22Rv1 (cell line): ENCODE measurements around the gene PCDH15.

ENCODE experiments used
- H3K27ac ChIP-seq: fragments of 450-650 bp; 2 replicates; pipeline ENCODE4 v1.5.1; 2017
- ZFX ChIP-seq: fragments of 450-650 bp; IDR thresholded peaks from 2 replicates; pipeline ENCODE4 v1.6.1; 2017; ENCODE audit warnings: antibody characterized with exemption, borderline replicate concordance
- TF ChIP-seq, protein P1 (sequence below): fragments of 450-650 bp; IDR thresholded peaks from 2 replicates; pipeline ENCODE4 v1.5.1; 2017; ENCODE audit warnings: mild to moderate bottlenecking

PCDH15 gene

DNA sequence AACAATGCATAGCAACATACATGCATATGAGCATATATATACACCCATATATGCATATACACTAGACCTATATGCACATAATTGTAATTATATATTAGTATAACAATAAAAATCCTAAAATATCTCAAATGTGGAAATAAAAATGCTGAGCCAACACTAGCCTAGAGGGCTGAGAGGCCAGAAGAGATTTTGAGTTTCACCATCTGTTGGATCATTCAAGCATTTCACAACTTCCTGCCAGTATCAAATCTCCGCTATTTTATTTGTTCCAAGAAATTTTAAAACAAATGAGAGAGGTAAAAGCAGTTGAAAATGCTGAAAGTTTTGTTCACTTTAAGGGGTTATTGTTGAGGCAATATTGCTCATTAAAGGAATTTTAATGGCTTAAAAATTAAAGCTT, 187.0 kb downstream of the PCDH15 start:
- TF ChIP-seq ZFX = no peak
- TF ChIP-seq, protein P1, sequence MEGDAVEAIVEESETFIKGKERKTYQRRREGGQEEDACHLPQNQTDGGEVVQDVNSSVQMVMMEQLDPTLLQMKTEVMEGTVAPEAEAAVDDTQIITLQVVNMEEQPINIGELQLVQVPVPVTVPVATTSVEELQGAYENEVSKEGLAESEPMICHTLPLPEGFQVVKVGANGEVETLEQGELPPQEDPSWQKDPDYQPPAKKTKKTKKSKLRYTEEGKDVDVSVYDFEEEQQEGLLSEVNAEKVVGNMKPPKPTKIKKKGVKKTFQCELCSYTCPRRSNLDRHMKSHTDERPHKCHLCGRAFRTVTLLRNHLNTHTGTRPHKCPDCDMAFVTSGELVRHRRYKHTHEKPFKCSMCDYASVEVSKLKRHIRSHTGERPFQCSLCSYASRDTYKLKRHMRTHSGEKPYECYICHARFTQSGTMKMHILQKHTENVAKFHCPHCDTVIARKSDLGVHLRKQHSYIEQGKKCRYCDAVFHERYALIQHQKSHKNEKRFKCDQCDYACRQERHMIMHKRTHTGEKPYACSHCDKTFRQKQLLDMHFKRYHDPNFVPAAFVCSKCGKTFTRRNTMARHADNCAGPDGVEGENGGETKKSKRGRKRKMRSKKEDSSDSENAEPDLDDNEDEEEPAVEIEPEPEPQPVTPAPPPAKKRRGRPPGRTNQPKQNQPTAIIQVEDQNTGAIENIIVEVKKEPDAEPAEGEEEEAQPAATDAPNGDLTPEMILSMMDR = no peak
- no peak overlapping the region for H3K27ac ChIP-seq

GRCh38 chr10:54613162-54613561, 187.9 kb downstream of the PCDH15 start:
- no peak overlapping the region for H3K27ac ChIP-seq
- TF ChIP-seq ZFX = no peak
- TF ChIP-seq, protein P1 = no peak

- no peak for TF ChIP-seq ZFX
- TF ChIP-seq, protein P1 = no peak
- H3K27ac ChIP-seq = no peak overlapping the region
These were observed 191.6 kb downstream of the PCDH15 start for GRCh38 chr10:54609423-54609822.

- no peak overlapping the region for H3K27ac ChIP-seq
These were observed 193.0 kb downstream of the PCDH15 start for GRCh38 chr10:54607983-54608382.

GRCh38 chr10:54594289-54594688, 206.7 kb downstream of the PCDH15 start:
- no peak overlapping the region for H3K27ac ChIP-seq
- TF ChIP-seq, protein P1 = no peak
- TF ChIP-seq ZFX = no peak

More at GRCh38 chr10:54607983-54608382, 193.0 kb downstream of the PCDH15 start:
- TF ChIP-seq ZFX = no peak
- TF ChIP-seq, protein P1 = no peak

DNA sequence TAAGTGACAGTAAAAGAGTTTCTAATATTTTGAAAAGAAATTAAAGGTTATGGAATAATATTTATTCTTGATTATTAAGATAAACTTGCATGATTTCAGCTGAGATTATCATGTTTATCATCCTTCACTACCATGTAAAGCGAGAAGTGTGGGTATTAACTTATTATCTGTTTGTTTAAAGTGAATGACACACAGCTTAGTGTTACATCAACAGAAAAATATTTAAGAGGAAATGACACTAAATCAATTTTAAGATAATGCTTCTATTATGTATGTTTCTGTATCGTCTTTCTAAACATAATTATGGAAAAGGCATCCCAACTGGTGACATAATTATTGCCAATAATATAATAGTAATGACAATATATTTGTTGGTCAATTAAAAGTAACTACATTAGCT, 213.1 kb downstream of the PCDH15 start:
- TF ChIP-seq, protein P1 = no peak
- no peak for TF ChIP-seq ZFX
- no peak overlapping the region for H3K27ac ChIP-seq

- H3K27ac ChIP-seq = no peak overlapping the region
- no peak for TF ChIP-seq ZFX
- TF ChIP-seq, protein P1 = no peak
These were observed 215.5 kb downstream of the PCDH15 start for GRCh38 chr10:54585572-54585971.
